Measurements from ENCODE around the gene DMRT3.

The DMRT3 gene

DNA sequence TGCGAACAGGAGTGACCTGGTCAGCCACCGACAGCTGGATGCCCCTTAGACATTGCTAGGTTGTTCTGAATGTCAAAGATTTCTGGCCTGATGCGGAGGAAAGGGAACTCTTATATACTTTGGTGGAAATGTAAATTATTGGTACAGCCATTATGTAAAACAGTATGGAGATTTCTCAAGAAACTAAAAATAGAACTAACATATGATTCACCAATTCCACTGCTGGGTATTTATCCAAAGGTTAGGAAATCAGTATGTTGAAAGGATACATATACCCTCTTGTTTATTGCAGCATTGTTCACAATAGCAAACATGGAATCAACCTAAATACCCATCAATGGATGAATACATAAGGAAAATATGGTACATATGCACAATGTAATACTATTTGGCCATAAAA lies 31.8 kb downstream of the DMRT3 start:
- Histone ChIP-seq H3K9ac (ENCODE audit: low read length) (no peak overlapping the region), H3K27me3 (replicated peaks; ENCODE audit: control insufficient read depth, insufficient read depth, low read length) (no peaks in the 10 kb centered on the region), H3K9me3 (ENCODE audit: control insufficient read depth, low read length) (no peaks in the 10 kb centered on the region), H3K36me3 (ENCODE audit: control insufficient read depth, insufficient read depth, low read length, severe bottlenecking) (no peaks in the 10 kb centered on the region), H3K4me3 (ENCODE audit: low read length) (no peak overlapping the region), H3K4me1 (ENCODE audit: control insufficient read depth, insufficient read depth, low read length) (peaks cover 31% of the 10 kb centered on the region)
- peak; percentile 57 for DNase-seq (ENCODE audit: low read depth)

DNA sequence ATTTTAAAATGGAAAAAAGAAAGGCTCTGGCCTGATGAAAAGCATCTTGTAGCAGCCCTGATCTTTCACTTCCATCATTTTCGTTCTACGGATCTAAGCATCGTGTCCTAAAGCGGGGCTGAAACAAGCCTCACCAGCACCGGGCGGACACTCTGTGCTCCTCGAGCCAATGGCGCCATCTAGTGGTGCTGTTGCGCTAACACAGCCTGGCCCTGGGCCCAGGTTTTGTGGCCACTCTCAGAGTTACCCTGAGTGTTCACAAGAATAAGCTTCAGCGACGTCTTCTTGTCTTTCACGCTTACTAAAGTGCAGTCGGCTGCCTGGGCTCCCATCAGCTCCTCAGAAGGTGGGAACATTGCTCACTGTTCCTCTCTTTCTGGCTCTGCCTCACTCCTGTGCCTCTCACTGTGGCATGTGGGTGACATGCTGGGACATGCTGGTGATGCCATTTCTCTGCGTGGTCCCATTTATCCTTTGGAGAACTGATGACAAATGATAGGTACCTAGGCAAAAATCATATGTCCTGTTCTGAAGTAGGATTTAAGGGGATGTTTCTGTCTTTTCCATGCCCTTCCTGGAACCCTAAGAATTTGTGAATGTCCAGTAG lies 32.7 kb downstream of the DMRT3 start:
- DNase-seq (ENCODE audit: low read depth), result peak; percentile 90
- Histone ChIP-seq H3K4me3 (ENCODE audit: low read length) (no peak overlapping the region), H3K9ac (ENCODE audit: low read length) (peak overlapping the region; percentile 54), H3K9me3 (ENCODE audit: control insufficient read depth, low read length) (no peaks in the 10 kb centered on the region), H3K36me3 (ENCODE audit: control insufficient read depth, insufficient read depth, low read length, severe bottlenecking) (no peaks in the 10 kb centered on the region), H3K27me3 (replicated peaks; ENCODE audit: control insufficient read depth, insufficient read depth, low read length) (no peaks in the 10 kb centered on the region), H3K4me1 (ENCODE audit: control insufficient read depth, insufficient read depth, low read length) (peaks cover 31% of the 10 kb centered on the region)

DNA sequence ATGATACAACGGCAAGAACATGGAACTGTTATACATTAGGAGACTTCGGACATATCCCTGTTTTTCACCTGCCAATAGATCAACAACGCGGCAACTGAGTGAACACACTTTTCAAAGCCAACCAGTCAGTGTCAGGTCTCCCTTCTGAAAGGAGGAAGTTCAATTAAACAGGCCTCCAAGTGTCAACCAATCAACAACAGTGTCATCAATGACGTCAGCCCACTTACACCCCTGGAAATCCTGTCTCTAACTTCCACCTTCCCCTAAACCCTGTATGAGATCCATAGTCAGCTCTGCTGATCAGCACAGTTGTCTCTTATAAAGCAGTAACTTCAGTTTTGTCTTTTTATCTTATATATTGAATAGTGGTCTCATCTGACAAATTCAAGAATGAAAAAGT lies 36.6 kb downstream of the DMRT3 start:
- no peaks in the 10 kb centered on the region for H3K27me3 ChIP-seq (replicated peaks; ENCODE audit: control insufficient read depth, insufficient read depth, low read length)
- H3K4me3 ChIP-seq (ENCODE audit: low read length), result no peak overlapping the region
- H3K4me1 ChIP-seq (ENCODE audit: control insufficient read depth, insufficient read depth, low read length), result peaks cover 22% of the 10 kb centered on the region
- H3K9ac ChIP-seq (ENCODE audit: low read length), result no peak overlapping the region
- H3K36me3 ChIP-seq (ENCODE audit: control insufficient read depth, insufficient read depth, low read length, severe bottlenecking), result no peaks in the 10 kb centered on the region
- DNase-seq (ENCODE audit: low read depth), result no peak
- no peaks in the 10 kb centered on the region for H3K9me3 ChIP-seq (ENCODE audit: control insufficient read depth, low read length)

DNA sequence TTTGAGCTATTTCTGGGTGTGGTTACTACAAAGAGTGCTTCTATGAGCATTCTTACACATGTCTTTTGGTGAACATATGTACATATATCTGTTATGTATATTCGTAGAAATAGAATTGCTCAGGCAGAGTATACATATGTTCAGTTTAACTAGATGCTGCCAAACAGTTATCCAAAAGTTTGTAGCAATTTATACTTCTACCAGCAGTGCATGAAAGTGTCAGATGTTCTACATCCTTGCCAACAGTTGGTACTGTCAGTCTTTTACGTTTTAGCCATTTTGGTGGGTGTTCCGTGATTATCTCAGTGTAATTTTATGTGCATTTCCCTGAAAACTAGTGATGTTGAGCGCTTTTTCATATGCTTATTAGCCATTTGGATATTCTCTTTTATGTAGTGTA lies 37.8 kb downstream of the DMRT3 start:
- Histone ChIP-seq H3K4me1 (ENCODE audit: control insufficient read depth, insufficient read depth, low read length) (peaks cover 14% of the 10 kb centered on the region), H3K27me3 (replicated peaks; ENCODE audit: control insufficient read depth, insufficient read depth, low read length) (no peaks in the 10 kb centered on the region), H3K9ac (ENCODE audit: low read length) (no peak overlapping the region), H3K4me3 (ENCODE audit: low read length) (no peak overlapping the region), H3K36me3 (ENCODE audit: control insufficient read depth, insufficient read depth, low read length, severe bottlenecking) (no peaks in the 10 kb centered on the region), H3K9me3 (ENCODE audit: control insufficient read depth, low read length) (no peaks in the 10 kb centered on the region)
- no peak for DNase-seq (ENCODE audit: low read depth)

DNA sequence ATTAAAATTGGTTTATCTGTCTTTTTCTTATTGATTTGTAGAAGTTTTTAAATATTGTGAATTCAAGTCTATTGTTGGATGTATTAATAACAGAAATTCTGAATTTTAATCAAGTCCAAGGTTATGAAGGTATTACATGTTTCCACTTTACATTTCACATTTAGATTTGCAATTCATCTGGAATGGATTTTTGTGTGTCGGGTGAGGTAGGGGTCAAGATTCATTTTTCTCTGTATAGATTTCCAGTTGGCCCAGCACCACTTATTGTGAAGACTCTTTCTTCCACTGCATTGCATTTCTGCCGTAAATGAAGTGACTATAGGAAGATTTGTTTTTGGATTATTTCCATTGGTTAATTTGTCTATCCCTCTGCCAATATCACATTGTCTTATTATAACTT lies 38.2 kb downstream of the DMRT3 start:
- H3K4me1 ChIP-seq (ENCODE audit: control insufficient read depth, insufficient read depth, low read length), result peaks cover 12% of the 10 kb centered on the region
- no peak overlapping the region for H3K4me3 ChIP-seq (ENCODE audit: low read length)
- no peak for DNase-seq (ENCODE audit: low read depth)
- no peaks in the 10 kb centered on the region for H3K36me3 ChIP-seq (ENCODE audit: control insufficient read depth, insufficient read depth, low read length, severe bottlenecking)
- no peak overlapping the region for H3K9ac ChIP-seq (ENCODE audit: low read length)
- H3K9me3 ChIP-seq (ENCODE audit: control insufficient read depth, low read length), result no peaks in the 10 kb centered on the region
- no peaks in the 10 kb centered on the region for H3K27me3 ChIP-seq (replicated peaks; ENCODE audit: control insufficient read depth, insufficient read depth, low read length)

DNA sequence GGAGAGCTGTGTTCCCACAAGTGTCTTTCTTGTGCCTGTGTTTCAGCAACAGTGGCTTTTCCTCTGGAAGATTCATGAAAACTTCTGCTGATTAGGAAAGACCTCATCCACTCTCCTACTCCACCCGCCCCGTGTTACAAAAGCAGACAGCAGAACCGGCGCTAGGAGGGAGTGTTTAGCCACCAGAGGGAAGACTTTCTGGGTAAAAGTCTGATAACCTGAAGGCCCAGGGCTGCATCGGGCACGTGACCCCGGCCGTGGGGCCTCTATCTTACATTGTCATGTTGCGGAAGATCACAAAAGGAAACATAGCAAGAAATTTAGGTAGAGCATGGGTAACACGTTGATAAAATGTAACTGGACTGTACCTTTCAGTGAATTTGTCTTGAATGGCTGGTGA lies 41.7 kb downstream of the DMRT3 start:
- Histone ChIP-seq H3K4me1 (ENCODE audit: control insufficient read depth, insufficient read depth, low read length) (peaks cover 12% of the 10 kb centered on the region), H3K36me3 (ENCODE audit: control insufficient read depth, insufficient read depth, low read length, severe bottlenecking) (no peaks in the 10 kb centered on the region), H3K4me3 (ENCODE audit: low read length) (no peak overlapping the region), H3K9ac (ENCODE audit: low read length) (no peak overlapping the region), H3K9me3 (ENCODE audit: control insufficient read depth, low read length) (peaks cover 9% of the 10 kb centered on the region), H3K27me3 (replicated peaks; ENCODE audit: control insufficient read depth, insufficient read depth, low read length) (no peaks in the 10 kb centered on the region)
- peak; percentile 14 for DNase-seq (ENCODE audit: low read depth)

DNA sequence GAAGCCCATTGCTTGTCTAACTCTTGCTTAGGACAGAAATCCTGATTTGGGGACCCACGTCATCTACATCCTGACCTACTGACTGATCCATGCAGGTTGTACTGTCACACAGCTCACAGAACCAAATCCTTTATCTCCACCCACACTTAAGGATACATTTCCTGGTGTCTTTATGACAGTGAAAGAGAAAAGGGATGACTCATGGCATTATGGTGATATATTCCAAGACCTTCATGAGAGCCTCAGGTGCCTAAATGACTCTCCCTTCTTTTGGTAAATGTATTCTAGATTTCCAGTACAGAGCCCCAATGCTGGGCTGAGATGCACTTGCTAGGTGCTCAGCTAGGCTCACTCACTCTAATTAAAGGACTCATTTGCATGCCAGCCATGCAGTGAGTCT lies 47.7 kb downstream of the DMRT3 start:
- Histone ChIP-seq H3K9ac (ENCODE audit: low read length) (no peak overlapping the region), H3K36me3 (ENCODE audit: control insufficient read depth, insufficient read depth, low read length, severe bottlenecking) (no peaks in the 10 kb centered on the region), H3K4me1 (ENCODE audit: control insufficient read depth, insufficient read depth, low read length) (peaks cover 3% of the 10 kb centered on the region), H3K27me3 (replicated peaks; ENCODE audit: control insufficient read depth, insufficient read depth, low read length) (no peaks in the 10 kb centered on the region), H3K4me3 (ENCODE audit: low read length) (no peak overlapping the region), H3K9me3 (ENCODE audit: control insufficient read depth, low read length) (peaks cover 15% of the 10 kb centered on the region)
- no peak for DNase-seq (ENCODE audit: low read depth)

DNA sequence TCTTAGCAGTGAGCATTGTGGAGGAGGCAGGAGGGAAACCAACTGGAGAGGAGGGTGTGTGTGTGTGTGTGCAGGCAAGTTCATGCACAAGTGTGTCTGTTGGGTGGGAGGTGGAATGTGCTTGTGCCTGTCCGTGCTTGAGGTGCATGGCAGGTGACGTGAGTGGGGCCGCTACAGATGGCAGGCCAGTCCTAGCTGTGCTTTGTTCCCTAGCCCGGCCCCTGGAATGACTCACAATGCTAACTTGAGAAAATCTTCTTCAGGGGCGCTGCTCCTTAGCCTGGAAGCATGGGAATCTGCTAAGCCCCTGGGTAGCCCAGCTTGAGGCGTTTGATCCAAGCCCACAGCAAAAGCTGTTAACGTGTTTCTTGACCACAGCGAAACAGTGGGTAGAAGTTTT lies 48.7 kb downstream of the DMRT3 start:
- H3K4me3 ChIP-seq (ENCODE audit: low read length), result no peak overlapping the region
- no peaks in the 10 kb centered on the region for H3K36me3 ChIP-seq (ENCODE audit: control insufficient read depth, insufficient read depth, low read length, severe bottlenecking)
- DNase-seq (ENCODE audit: low read depth), result no peak
- H3K4me1 ChIP-seq (ENCODE audit: control insufficient read depth, insufficient read depth, low read length), result peaks cover 3% of the 10 kb centered on the region
- peaks cover 15% of the 10 kb centered on the region for H3K9me3 ChIP-seq (ENCODE audit: control insufficient read depth, low read length)
- H3K27me3 ChIP-seq (replicated peaks; ENCODE audit: control insufficient read depth, insufficient read depth, low read length), result peaks cover 3% of the 10 kb centered on the region
- no peak overlapping the region for H3K9ac ChIP-seq (ENCODE audit: low read length)

DNA sequence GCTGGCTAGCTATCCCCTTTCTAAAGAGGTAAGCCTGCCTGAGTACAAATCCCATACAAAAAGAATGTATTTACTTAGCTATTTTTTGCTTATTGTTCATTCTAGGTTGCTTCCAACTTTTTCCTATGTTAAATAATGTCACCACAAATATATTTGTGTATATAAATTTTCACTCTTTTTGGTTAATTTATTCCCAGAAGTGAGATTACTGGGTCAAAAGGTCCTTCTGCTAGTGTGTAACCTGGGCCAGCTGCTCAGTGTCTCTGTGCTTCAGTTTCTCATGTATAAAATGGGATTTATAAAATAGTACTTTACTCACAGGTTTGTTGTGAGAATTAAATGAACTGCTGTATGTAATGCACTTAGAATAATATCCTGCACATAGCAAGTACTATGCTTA lies 49.8 kb downstream of the DMRT3 start:
- Histone ChIP-seq H3K27me3 (replicated peaks; ENCODE audit: control insufficient read depth, insufficient read depth, low read length) (peaks cover 3% of the 10 kb centered on the region), H3K36me3 (ENCODE audit: control insufficient read depth, insufficient read depth, low read length, severe bottlenecking) (no peaks in the 10 kb centered on the region), H3K4me3 (ENCODE audit: low read length) (no peak overlapping the region), H3K4me1 (ENCODE audit: control insufficient read depth, insufficient read depth, low read length) (peaks cover 3% of the 10 kb centered on the region), H3K9me3 (ENCODE audit: control insufficient read depth, low read length) (peaks cover 15% of the 10 kb centered on the region), H3K9ac (ENCODE audit: low read length) (no peak overlapping the region)
- DNase-seq (ENCODE audit: low read depth), result no peak

DNA sequence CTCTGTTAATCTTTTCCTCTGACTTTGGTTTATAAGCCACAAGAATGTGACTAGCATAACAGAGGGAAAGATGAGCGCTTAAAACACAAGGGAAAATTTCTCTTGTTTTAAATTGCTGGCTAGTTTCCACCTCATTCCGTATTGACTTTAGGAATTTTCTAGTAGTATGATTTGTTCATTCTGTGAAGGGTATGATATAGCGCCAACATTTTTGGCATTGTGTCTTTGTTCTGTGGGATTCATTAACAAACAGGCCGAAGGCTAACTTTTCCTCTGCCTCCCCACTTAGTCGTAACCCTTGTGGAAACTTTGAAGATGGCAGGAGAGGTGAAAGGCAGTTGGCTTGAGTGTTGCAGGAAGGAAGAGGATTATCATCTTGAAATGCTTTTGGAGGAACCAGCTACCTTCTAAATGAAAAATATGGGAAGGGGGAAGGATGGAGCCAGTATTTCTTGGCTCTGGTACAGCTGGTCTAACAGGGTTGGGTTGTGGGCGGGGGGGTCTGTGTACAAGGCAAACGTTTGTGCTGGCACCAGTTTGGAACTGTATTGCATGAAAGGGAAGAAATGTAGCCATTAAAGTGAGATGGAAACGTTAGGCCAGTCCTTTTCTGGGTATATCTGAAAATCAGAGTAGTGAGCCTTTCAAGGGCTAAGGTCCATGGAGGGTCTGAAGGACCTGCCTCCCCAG lies 52.2 kb downstream of the DMRT3 start:
- no peak for DNase-seq (ENCODE audit: low read depth)
- Histone ChIP-seq H3K9me3 (ENCODE audit: control insufficient read depth, low read length) (peaks cover 1% of the 10 kb centered on the region), H3K27me3 (replicated peaks; ENCODE audit: control insufficient read depth, insufficient read depth, low read length) (peaks cover 3% of the 10 kb centered on the region), H3K9ac (ENCODE audit: low read length) (no peak overlapping the region), H3K4me1 (ENCODE audit: control insufficient read depth, insufficient read depth, low read length) (peaks cover 3% of the 10 kb centered on the region), H3K36me3 (ENCODE audit: control insufficient read depth, insufficient read depth, low read length, severe bottlenecking) (no peaks in the 10 kb centered on the region), H3K4me3 (ENCODE audit: low read length) (no peak overlapping the region)

DNA sequence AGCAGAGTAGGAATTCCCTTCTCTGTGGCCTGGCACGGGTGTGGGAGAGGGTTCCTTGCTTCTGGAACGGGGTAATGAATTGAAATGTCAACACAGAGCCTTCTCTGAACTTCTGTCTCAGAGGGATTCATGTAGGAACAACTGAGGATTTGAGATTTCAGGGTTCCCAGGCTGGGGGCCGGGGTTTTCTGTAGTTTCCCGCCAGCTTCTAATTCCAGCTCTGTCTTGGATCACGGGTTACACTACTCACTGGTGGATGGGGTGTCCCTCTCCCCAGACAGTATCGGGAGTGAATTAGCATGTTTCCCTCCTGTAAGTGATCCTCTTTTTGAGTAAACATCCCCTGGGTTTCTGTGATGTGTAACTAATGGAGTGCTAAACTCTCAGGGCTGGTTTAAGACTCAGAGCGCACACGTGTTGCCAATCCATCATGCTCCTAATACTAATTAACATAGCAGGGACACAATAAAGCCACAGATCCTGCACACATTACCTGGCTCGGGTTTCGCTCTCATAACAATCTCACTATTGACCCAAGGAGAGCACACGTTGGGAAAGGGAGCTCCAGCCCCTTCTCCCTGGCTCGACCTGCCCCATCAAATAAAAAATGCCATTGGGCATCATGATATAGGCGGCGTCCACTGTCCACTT lies 55.6 kb downstream of the DMRT3 start:
- Histone ChIP-seq H3K27me3 (replicated peaks; ENCODE audit: control insufficient read depth, insufficient read depth, low read length) (peaks cover 3% of the 10 kb centered on the region), H3K9ac (ENCODE audit: low read length) (no peak overlapping the region), H3K36me3 (ENCODE audit: control insufficient read depth, insufficient read depth, low read length, severe bottlenecking) (no peaks in the 10 kb centered on the region), H3K4me1 (ENCODE audit: control insufficient read depth, insufficient read depth, low read length) (peaks cover 9% of the 10 kb centered on the region), H3K4me3 (ENCODE audit: low read length) (no peak overlapping the region), H3K9me3 (ENCODE audit: control insufficient read depth, low read length) (no peaks in the 10 kb centered on the region)
- no peak for DNase-seq (ENCODE audit: low read depth)

Measured in adipocyte (in vitro differentiated cells).